H1 (cell line): ENCODE data around the gene IGFALS. TPM values are rescaled to one million over a fixed set of nuclear protein-coding genes. Genes with fewer than 3 reads are reported as not detected.

ENCODE experiments used
- CTCF ChIA-PET: fragments of 300-600 bp; sonication (Branson Sonifier 250); formaldehyde crosslinking; loops from one replicate; lab custom pipeline; 2021; ENCODE audit not compliant: partially characterized antibody; lab: Charles Lee
- POLR2A ChIA-PET: fragments of 300-600 bp; sonication (Branson Sonifier 250); formaldehyde crosslinking; loops from one replicate; lab custom pipeline; 2021; ENCODE audit warnings: inconsistent platforms; ENCODE audit not compliant: partially characterized antibody; lab: Charles Lee
- DNase-seq, 2 experiments: peaks; one replicate each; pipeline versions ENCODE4 v3.0.0 to v3.0.0-alpha.2; 2010 to 2022; ENCODE audit warnings: low spot score in 2 of 2, low read depth in 1 of 2, mixed read lengths in 1 of 2
- FAIRE-seq: peaks from 2 replicates; lab custom pipeline; 2011; peaks lifted over from hg19 to GRCh38; lab: Jason Lieb, UNC
- H2AFZ ChIP-seq: 2 replicates; pipeline ENCODE4 v1.8.1; 2012; ENCODE audit warnings: low read length, inconsistent platforms
- H2AK5ac ChIP-seq: 2 replicates; pipeline ENCODE4 v1.6.1; 2013; ENCODE audit warnings: low read depth, low read length
- H2BK120ac ChIP-seq: replicated peaks from 2 replicates; pipeline ENCODE3; 2013; ENCODE audit warnings: low read depth, low read length, inconsistent platforms
- H2BK12ac ChIP-seq: 2 replicates; pipeline ENCODE4 v1.6.1; 2013; ENCODE audit warnings: low read depth, low read length
- H2BK15ac ChIP-seq: 2 replicates; pipeline ENCODE4 v1.6.1; 2013; ENCODE audit warnings: low read length
- H2BK20ac ChIP-seq: 2 replicates; pipeline ENCODE4 v1.6.1; 2013; ENCODE audit warnings: low read length
- H2BK5ac ChIP-seq: 2 replicates; pipeline ENCODE4 v1.6.1; 2013; ENCODE audit warnings: low read depth, low read length
- H3K14ac ChIP-seq: 2 replicates; pipeline ENCODE4 v1.6.1; 2013; ENCODE audit warnings: inconsistent platforms; ENCODE audit not compliant: insufficient read length
- H3K18ac ChIP-seq: 2 replicates; pipeline ENCODE4 v1.6.1; 2013; ENCODE audit warnings: low read length; ENCODE audit errors: extremely low read depth
- H3K23ac ChIP-seq: 2 replicates; pipeline ENCODE4 v1.6.1; 2013; ENCODE audit warnings: inconsistent platforms; ENCODE audit not compliant: insufficient read length
- H3K23me2 ChIP-seq: 2 replicates; pipeline ENCODE4 v1.6.1; 2013; ENCODE audit warnings: low read depth, low read length
- H3K27ac ChIP-seq: 2 replicates; pipeline ENCODE4 v1.6.1; 2011; ENCODE audit warnings: low read depth, low read length, inconsistent platforms
- H3K27me3 ChIP-seq, 4 experiments: replicated peaks in 1 of 4; 1 replicate in 1 of 4; 2 replicates in 3 of 4; pipeline versions ENCODE4 v1.6.1 to v1.8.1; 2011 to 2013; ENCODE audit warnings: low read length in 3 of 4, mild to moderate bottlenecking in 3 of 4, inconsistent platforms in 2 of 4, mixed read lengths in 2 of 4, moderate library complexity in 1 of 4; ENCODE audit not compliant: control insufficient read depth in 3 of 4, insufficient read depth in 3 of 4; ENCODE audit errors: extremely low read depth in 1 of 4
- H3K36me3 ChIP-seq, 4 experiments: 2 replicates each; pipeline versions ENCODE4 v1.6.1 to v1.8.1; 2011 to 2013; ENCODE audit warnings: mild to moderate bottlenecking in 4 of 4, low read length in 3 of 4, moderate library complexity in 2 of 4, control low read depth in 1 of 4, inconsistent platforms in 1 of 4; ENCODE audit not compliant: insufficient read depth in 4 of 4, control insufficient read depth in 2 of 4
- H3K4ac ChIP-seq: replicated peaks from 2 replicates; pipeline ENCODE3; 2013; ENCODE audit warnings: low read length, low read depth, mixed read lengths, inconsistent platforms; ENCODE audit not compliant: insufficient read length
- H3K4me1 ChIP-seq, 4 experiments: replicated peaks in 1 of 4; 1 replicate in 1 of 4; 2 replicates in 3 of 4; pipeline versions ENCODE4 v1.6.1 to v1.8.1; 2011 to 2013; ENCODE audit warnings: low read length in 3 of 4, inconsistent platforms in 2 of 4, mixed read lengths in 1 of 4; ENCODE audit not compliant: insufficient read depth in 4 of 4, control insufficient read depth in 3 of 4
- H3K4me2 ChIP-seq, 2 experiments: 2 replicates each; pipeline versions ENCODE4 v1.6.1 to v1.8.1; 2011 to 2013; ENCODE audit warnings: low read depth in 2 of 2, low read length in 2 of 2, control low read depth in 1 of 2, inconsistent platforms in 1 of 2, mild to moderate bottlenecking in 1 of 2; ENCODE audit not compliant: insufficient read depth in 1 of 2
- H3K4me3 ChIP-seq, 4 experiments: fragments of 200-600, 300-600 bp in 1 of 4; sonication (generic), shearing (Covaris generic), sonication (Bioruptor Twin) in 1 of 4; 2 replicates each; pipeline versions ENCODE4 v1.5.1 to v1.8.1; 2011 to 2016; ENCODE audit warnings: low read length in 4 of 4, low read depth in 3 of 4, control low read depth in 2 of 4, inconsistent platforms in 2 of 4, mild to moderate bottlenecking in 2 of 4, mixed read lengths in 1 of 4, moderate library complexity in 1 of 4; ENCODE audit not compliant: insufficient read depth in 2 of 4; ENCODE audit errors: extremely low read depth in 1 of 4
- H3K56ac ChIP-seq: replicated peaks from 2 replicates; pipeline ENCODE3; 2013; ENCODE audit warnings: low read depth, mild to moderate bottlenecking, mixed read lengths, low read length, inconsistent platforms; ENCODE audit not compliant: insufficient read length
- H3K79me1 ChIP-seq: 2 replicates; pipeline ENCODE4 v1.6.1; 2013; ENCODE audit warnings: low read depth, low read length, control low read depth
- H3K79me2 ChIP-seq, 2 experiments: 2 replicates each; pipeline versions ENCODE4 v1.6.1 to v1.8.1; 2012 to 2013; ENCODE audit warnings: low read length in 2 of 2, mild to moderate bottlenecking in 2 of 2, inconsistent platforms in 1 of 2; ENCODE audit not compliant: insufficient read depth in 2 of 2, control insufficient read depth in 1 of 2
- H3K9ac ChIP-seq, 4 experiments: replicated peaks in 1 of 4; 1 replicate in 1 of 4; 2 replicates in 3 of 4; pipeline versions ENCODE4 v1.6.1 to v1.8.1; 2011 to 2013; ENCODE audit warnings: low read depth in 3 of 4, low read length in 3 of 4, control low read depth in 2 of 4, mild to moderate bottlenecking in 2 of 4, moderate library complexity in 2 of 4, inconsistent platforms in 1 of 4; ENCODE audit errors: extremely low read depth in 1 of 4
- H3K9me3 ChIP-seq, 2 experiments: 2 replicates each; pipeline versions ENCODE4 v1.6.1 to v1.8.1; 2012 to 2013; ENCODE audit warnings: mild to moderate bottlenecking in 2 of 2, moderate library complexity in 2 of 2, control low read depth in 1 of 2, inconsistent platforms in 1 of 2, low read depth in 1 of 2, low read length in 1 of 2, mixed read lengths in 1 of 2; ENCODE audit not compliant: insufficient read depth in 2 of 2
- H4K20me1 ChIP-seq, 2 experiments: replicated peaks in 1 of 2; 2 replicates each; pipeline versions ENCODE3 to v1.8.1; 2011 to 2013; ENCODE audit warnings: inconsistent platforms in 2 of 2, low read length in 2 of 2, mild to moderate bottlenecking in 1 of 2; ENCODE audit not compliant: insufficient read depth in 2 of 2, control insufficient read depth in 1 of 2
- H4K5ac ChIP-seq: 2 replicates; pipeline ENCODE4 v1.6.1; 2013; ENCODE audit warnings: low read length, low read depth, mixed read lengths, inconsistent platforms; ENCODE audit not compliant: insufficient read length
- H4K8ac ChIP-seq: 2 replicates; pipeline ENCODE4 v1.8.0; 2013; ENCODE audit warnings: mild to moderate bottlenecking, moderate library complexity, low read length, inconsistent platforms; ENCODE audit not compliant: insufficient read depth; ENCODE audit errors: extremely low read depth
- H4K91ac ChIP-seq: replicated peaks from 2 replicates; pipeline ENCODE3; 2013; ENCODE audit warnings: low read length, mixed read lengths, inconsistent platforms; ENCODE audit not compliant: insufficient read length
- CTBP2 ChIP-seq: IDR thresholded peaks from 2 replicates; pipeline ENCODE4 v1.7.0; 2011; ENCODE audit warnings: borderline replicate concordance, mild to moderate bottlenecking, moderate library complexity, mixed read lengths, low read length; ENCODE audit not compliant: insufficient read depth, insufficient read length
- GABPA ChIP-seq: IDR thresholded peaks from 2 replicates; pipeline ENCODE4 v1.6.1; 2011; ENCODE audit warnings: mild to moderate bottlenecking, low read length, moderate library complexity, borderline replicate concordance; ENCODE audit not compliant: insufficient read depth
- HDAC6 ChIP-seq: IDR thresholded peaks from one replicate; pipeline ENCODE4 v1.7.1; 2012; ENCODE audit warnings: low read depth, mild to moderate bottlenecking, inconsistent platforms, low read length, moderate library complexity
- JUN ChIP-seq: IDR thresholded peaks from 2 replicates; pipeline ENCODE4 v1.6.1; 2011; ENCODE audit warnings: low read depth, mild to moderate bottlenecking, improper control_type of control experiment, low read length
- MAFK ChIP-seq: IDR thresholded peaks from 2 replicates; pipeline ENCODE4 v1.6.1; 2012; ENCODE audit warnings: low read depth, mild to moderate bottlenecking, improper control_type of control experiment, low read length
- RAD21 ChIP-seq, 2 experiments: IDR thresholded peaks in 1 of 2; conservative IDR thresholded peaks in 1 of 2; 2 replicates each; pipeline ENCODE4 v1.6.1; 2011; ENCODE audit warnings: low read depth in 2 of 2, low read length in 2 of 2, improper control_type of control experiment in 1 of 2, inconsistent platforms in 1 of 2, mild to moderate bottlenecking in 1 of 2, moderate library complexity in 1 of 2
- RFX5 ChIP-seq: IDR thresholded peaks from 2 replicates; pipeline ENCODE4 v1.6.1; 2011; ENCODE audit warnings: low read depth, low read length, improper control_type of control experiment, borderline replicate concordance
- RNF2 ChIP-seq: fragments of 200-900, 300-1000 bp; sonication (generic); IDR thresholded peaks from 2 replicates; pipeline ENCODE4 v1.7.1; 2016; ENCODE audit warnings: borderline replicate concordance, low read depth, mild to moderate bottlenecking, antibody characterized with exemption, low read length; ENCODE audit not compliant: poor library complexity, severe bottlenecking; ENCODE audit errors: missing control alignments
- SP1 ChIP-seq: IDR thresholded peaks from 2 replicates; pipeline ENCODE4 v1.6.1; 2011; ENCODE audit warnings: low read depth, low read length
- TBP ChIP-seq: IDR thresholded peaks from 2 replicates; pipeline ENCODE4 v1.6.1; 2011; ENCODE audit warnings: low read depth, low read length, improper control_type of control experiment
- TCF12 ChIP-seq: IDR thresholded peaks from 2 replicates; pipeline ENCODE4 v1.6.1; 2011; ENCODE audit warnings: low read depth, mild to moderate bottlenecking, low read length
- WGBS, 2 experiments: shearing (Covaris generic) in 1 of 2; methylation state at CpG; one replicate each; pipeline versions ENCODE4 v1.1.6 to v1.1.7; 2013 to 2015; ENCODE audit warnings: low lambda C conversion rate in 2 of 2, mixed read lengths in 2 of 2, inconsistent platforms in 1 of 2, low coverage in 1 of 2, missing lambda C conversion rate in 1 of 2; ENCODE audit not compliant: insufficient replicate concordance in 2 of 2, insufficient coverage in 1 of 2, insufficient read length in 1 of 2; ENCODE audit errors: extremely low coverage in 1 of 2, missing lambda C conversion rate in 1 of 2; 5-methylcytosine and 5-hydroxymethylcytosine counted together
- polyA plus RNA-seq, 7 experiments: library from polyadenylated mRNA; depleted of rRNA in 3 of 7; stranded (reverse) in 5 of 7; unstranded in 2 of 7; fragments of >200 nt in 5 of 7; fragments of 200-250 nt in 2 of 7; gene quantifications; 1 replicate in 5 of 7; 2 replicates in 1 of 7; 4 replicates in 1 of 7; pipeline versions ENCODE4 v1.2.1 to v1.2.3, GENCODE V29; 2011 to 2013; ENCODE audit warnings: missing spikeins in 2 of 7, mixed read lengths in 2 of 7
- total RNA-seq: library from RNA; stranded (reverse); fragmentation: NEBNext Ultra II Directional; extraction: Animal tissue kit (Norgen Biotek cat#: 25700); gene quantifications from 2 replicates; pipeline ENCODE4 v1.2.1, GENCODE V29; 2021

Gene IGFALS
- total and polyA plus RNA-seq, 2 of the 8 experiments (the other 6 are each of a cell fraction or from before 2014, with no cell fraction given), result not detected

- Histone ChIP-seq H4K8ac (no peak overlapping the region), H3K27ac (no peak overlapping the region), H4K91ac (no peak overlapping the region), H2AK5ac (no peak overlapping the region), H3K79me2 (peaks cover 0 to 7% of the 10 kb centered on the region in 2 experiments; a peak in 1 of 4 replicates), H3K36me3 (peaks cover 3 to 37% (median 7%) of the 10 kb centered on the region in 4 experiments; a peak in 4 of 8 replicates), H3K18ac (no peak overlapping the region), H3K4me3 (no peak overlapping the region), H3K14ac (no peak overlapping the region), H3K9ac (no peak overlapping the region), H3K79me1 (no peaks in the 10 kb centered on the region), H2BK120ac (no peak overlapping the region), H2BK15ac (no peak overlapping the region), H3K4me1 (peaks cover 0 to 25% (median 14%) of the 10 kb centered on the region in 4 experiments; a peak in 5 of 7 replicates), H3K9me3 (no peaks in the 10 kb centered on the region; a peak in 1 of 4 replicates), H2BK20ac (no peak overlapping the region), H3K23ac (no peak overlapping the region), H2AFZ (no peak overlapping the region), H3K27me3 (no peaks in the 10 kb centered on the region), H3K4me2 (no peak overlapping the region), H3K4ac (no peak overlapping the region), H2BK5ac (0 out of 2 replicates have a peak overlapping the region, but pooled peaks have one; percentile 6), H4K5ac (no peak overlapping the region), H3K23me2 (peaks cover 13% of the 10 kb centered on the region), H2BK12ac (no peak overlapping the region), H3K56ac (no peak overlapping the region), H4K20me1 (peaks cover 1 to 10% of the 10 kb centered on the region in 2 experiments)
- DNase-seq, result no peak
- 93% methylated on average over 24 of the region's 41 CpGs; no CpG with 5 or more reads in 1 of the 2 experiments for WGBS, 2 experiments
- POLR2A ChIA-PET, result interaction anchor here (0.9 to 13.5 kb wide), 7 partner anchors 9 to 196 kb away, joined by 3 to 246 read pairs (median 6); partner anchors contain the start of genes NUBP2, RPS2 and SPSB3
- no peak for FAIRE-seq
- CTCF ChIA-PET, result interaction anchor here (0.6 to 1.5 kb wide), 6 partner anchors 62 to 692 kb away, joined by 3 to 4 read pairs (median 4); partner anchors contain the start of genes MAPK8IP3 and TEDC2
- TF ChIP-seq JUN (no peak), RFX5 (no peak), TBP (no peak), MAFK (no peak), RAD21 (IDR thresholded peaks at IDR 0.05 in 1 of 2, conservative IDR thresholded peaks at IDR 0.05 in 1 of 2; ENCODE audit: low read depth in 2 of 2, low read length in 2 of 2) (no peak), SP1 (no peak), CTBP2 (no peak), HDAC6 (no peak), TCF12 (no peak), GABPA (no peak), RNF2 (no peak)
Observed at GRCh38 chr16:1768061-1768766, 25.3 kb downstream of the IGFALS start.
